HG03280 (cell line): ENCODE results near the gene VDR.

Source experiments
- ATAC-seq: cut with Tn5 transposase; IDR thresholded peaks from one replicate; pipeline ENCODE4 v1.9.1; 2021; ENCODE audit warnings: mild to moderate bottlenecking, moderate library complexity; ENCODE audit not compliant: unreplicated experiment

The VDR gene

DNA sequence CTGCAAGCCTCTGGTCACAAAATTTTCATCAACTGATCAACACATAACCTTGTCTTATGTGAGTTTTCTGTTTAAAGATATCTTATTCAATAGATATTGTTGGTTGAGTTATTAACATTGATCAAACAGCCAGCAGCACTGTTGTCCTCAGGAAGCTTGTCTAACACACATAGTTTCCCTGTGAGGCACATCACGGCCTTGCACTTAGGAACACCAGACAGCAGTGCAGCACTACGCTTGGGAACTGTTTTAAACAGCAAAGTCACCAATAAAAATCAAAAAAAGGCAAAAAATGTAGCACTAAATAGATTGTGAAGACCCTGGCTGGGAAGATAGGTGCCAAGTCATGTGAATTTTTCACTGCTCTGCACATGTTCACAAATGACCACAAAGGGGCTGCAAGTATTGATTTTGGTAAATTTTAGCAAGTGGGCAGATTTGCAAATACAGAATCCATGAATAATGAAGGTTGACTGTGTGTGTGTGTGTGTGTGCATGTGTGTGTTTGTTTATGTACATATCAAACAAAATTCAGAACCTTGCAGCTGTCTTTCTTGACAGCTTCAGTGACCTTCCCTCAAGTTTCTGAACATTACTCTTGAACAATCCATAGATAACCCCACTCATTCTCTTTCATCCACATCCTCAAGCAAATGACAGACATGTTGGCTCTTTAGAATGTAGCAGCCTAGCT lies 28.9 kb downstream of the VDR start:
- ATAC-seq: no peak

- no peak for ATAC-seq
These were observed 30.5 kb downstream of the VDR start for GRCh38 chr12:47874316-47874715.

GRCh38 chr12:47870175-47870781 lies 34.5 kb downstream of the VDR start:
- ATAC-seq: peak; percentile 43

- peak; percentile 50 for ATAC-seq
These were observed 36.2 kb downstream of the VDR start for GRCh38 chr12:47868552-47869031.

- peak; percentile 11 for ATAC-seq
These were observed 36.8 kb downstream of the VDR start for GRCh38 chr12:47868041-47868440.

DNA sequence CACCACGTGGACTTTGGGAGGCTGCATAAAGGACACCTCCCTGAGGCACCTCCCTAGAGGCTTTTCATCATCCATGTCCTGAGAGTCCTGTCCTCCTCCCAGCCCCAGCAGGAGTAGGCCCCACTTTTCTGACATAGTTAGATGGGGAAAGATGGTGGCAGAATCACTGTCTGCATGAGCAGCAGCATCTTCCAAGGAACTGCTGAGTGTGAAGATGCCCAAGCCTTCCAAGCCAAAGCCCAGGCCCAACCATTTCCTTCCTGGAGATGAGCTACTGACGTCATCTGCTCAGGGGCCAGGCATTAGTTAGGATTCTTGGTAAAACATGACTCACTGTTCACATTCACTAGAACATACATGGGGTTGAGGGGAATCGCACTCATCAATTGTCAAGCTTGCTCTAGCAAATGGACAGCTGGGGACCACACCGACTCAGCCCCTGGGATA lies 37.3 kb downstream of the VDR start:
- no peak for ATAC-seq

DNA sequence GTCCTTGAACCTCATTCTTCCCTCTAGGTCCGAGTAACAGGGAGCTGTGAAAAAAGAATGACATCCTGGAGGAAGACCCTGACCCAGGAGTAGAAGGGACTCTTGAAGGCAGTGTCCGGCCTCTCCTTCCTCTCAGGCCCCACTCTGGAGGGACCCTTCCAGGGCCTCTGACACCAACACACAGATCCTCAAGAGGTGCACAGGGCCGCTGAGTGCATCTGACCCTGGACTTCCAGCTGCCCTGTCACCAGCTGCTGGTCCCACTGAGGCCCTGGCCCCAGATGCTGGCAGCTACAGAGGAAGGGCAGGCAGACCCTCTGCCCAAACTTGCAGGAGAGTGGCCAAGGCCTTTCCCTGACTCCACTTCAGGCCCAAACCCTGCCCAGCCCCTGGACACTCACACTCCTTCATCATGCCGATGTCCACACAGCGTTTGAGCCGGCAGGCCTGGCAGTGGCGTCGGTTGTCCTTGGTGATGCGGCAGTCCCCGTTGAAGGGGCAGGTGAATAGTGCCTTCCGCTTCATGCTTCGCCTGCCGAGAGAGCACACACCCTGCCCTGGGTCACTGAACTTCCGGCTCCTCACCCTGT lies 40.1 kb downstream of the VDR start:
- ATAC-seq: no peak

- no peak for ATAC-seq
These were observed 40.8 kb downstream of the VDR start for GRCh38 chr12:47863985-47864384.

DNA sequence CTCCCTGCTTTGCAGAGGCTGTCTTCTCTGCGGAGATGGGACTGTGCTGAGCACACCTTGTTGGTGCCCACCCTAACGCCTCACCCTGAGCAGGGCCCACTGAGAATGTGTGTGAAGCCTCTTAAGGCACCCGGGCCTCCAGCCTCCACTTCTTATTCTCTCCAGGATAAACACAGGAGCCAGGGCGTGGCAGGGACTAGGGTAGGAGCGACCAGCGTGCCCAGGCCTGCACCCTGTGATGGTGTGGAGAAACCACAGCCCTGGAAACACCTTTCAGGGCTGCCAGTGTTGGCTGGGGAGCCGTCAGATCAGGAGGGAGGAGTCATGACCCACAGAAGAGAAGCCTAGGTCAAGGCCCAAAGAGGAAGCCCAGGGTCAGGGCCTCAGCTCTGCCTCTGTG lies 41.3 kb downstream of the VDR start:
- ATAC-seq: no peak

DNA sequence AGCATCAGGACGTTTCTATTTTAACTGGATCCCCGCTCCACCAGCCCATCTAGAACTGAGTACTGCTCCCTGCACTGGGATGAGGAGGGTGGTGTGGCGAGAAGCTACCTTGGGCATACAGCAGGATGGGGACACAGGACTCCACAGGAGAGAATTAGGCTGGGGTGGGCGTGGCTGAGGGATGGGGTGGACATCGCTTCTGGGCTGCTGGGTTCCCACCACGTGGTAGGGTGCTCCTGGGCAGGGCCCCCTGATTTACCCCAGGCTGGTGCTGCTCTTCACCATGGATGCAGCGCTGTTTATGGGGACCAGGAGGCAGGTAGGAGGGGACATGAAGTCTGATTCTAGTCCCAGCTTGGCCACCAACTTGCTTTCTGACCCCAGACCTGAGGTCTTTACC lies 41.9 kb downstream of the VDR start:
- ATAC-seq: no peak

GRCh38 chr12:47862167-47862750 lies 42.5 kb downstream of the VDR start:
- no peak for ATAC-seq

- no peak for ATAC-seq
These were observed 43.9 kb downstream of the VDR start for GRCh38 chr12:47860873-47861272.

DNA sequence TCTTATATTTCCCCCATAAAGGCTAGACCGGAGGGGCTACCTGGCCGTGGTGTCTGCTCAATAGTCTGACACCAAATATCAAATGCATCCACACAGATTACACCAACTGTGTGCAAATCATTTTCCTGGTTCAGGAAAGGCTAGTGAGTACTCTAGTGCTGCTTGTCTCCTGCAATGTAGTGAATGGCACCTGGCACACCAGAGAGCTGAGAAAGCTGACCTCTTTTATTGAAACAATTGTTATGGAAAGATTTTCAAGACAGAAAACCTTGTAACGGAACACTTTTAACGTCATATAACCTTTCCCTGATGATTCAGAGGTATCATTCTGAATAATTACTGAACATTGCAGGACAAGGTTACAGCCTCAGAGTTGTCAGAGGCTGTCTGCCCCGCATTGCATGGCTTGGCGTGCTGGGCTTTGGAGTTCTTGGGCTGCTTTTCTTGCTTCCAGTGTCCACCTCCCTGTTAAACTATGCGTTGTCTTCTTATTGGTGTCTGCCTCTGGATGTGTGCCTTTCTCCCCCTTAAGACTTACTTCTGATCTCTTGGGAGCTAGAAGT lies 44.4 kb downstream of the VDR start:
- ATAC-seq: no peak

GRCh38 chr12:47858511-47859266 lies 46.1 kb downstream of the VDR start:
- no peak for ATAC-seq

DNA sequence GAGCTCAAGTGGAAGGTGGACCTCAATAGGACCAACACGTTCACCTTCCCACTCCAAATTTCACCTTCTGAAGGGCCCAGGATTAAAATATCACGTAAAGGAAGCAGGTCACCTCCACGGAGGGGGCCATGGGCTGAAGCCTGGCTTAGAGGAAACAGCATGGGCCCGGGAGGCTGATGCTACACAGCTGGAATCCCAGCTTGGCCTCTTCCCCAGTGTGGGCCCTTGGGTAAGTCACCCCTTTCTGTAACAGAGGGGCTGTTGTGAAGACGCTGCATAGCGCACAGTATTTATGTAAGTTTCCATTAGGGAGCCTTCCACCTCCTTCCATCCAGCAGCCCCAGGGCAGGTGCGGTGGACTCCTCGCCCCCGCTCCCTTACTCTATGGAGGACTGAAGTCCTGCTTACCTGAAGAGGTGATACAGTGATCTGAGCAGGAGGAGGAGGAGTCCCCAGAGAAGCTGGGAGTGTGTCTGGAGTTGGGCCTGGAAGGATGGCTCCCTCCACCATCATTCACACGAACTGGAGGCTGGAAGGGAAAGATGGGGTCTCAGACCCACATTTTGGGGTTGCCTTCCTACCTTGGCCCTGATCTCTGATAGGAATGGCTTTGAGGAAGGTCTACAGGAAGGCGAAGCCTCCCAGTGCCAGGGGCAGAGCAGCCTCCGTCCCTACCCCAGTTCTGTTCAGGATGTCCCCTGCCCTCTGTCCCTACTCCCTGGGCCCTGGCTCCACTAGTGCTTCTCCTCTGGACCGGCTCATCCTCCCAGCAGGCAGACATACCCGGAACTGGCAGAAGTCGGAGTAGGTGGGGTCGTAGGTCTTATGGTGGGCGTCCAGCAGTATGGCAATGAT lies 47.8 kb downstream of the VDR start:
- ATAC-seq: no peak

GRCh38 chr12:47856094-47856493 lies 48.7 kb downstream of the VDR start:
- no peak for ATAC-seq

DNA sequence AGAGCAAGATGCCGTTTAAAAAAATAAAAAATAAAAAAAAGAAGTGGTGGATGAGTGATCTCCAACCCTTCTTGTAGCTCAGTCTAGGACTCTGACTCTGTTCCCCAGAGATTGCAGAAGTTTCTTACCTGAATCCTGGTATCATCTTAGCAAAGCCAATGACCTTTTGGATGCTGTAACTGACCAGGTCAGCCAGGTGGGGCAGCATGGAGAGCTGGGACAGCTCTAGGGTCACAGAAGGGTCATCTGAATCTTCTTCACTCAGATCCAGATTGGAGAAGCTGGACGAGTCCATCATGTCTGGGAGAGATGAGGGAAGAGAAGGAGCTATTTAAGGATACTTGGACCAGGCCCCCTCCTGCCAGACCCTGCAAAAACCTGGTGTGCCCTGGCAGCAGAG lies 49.3 kb downstream of the VDR start:
- no peak for ATAC-seq

GRCh38 chr12:47854531-47854930 lies 50.3 kb downstream of the VDR start:
- ATAC-seq: no peak

DNA sequence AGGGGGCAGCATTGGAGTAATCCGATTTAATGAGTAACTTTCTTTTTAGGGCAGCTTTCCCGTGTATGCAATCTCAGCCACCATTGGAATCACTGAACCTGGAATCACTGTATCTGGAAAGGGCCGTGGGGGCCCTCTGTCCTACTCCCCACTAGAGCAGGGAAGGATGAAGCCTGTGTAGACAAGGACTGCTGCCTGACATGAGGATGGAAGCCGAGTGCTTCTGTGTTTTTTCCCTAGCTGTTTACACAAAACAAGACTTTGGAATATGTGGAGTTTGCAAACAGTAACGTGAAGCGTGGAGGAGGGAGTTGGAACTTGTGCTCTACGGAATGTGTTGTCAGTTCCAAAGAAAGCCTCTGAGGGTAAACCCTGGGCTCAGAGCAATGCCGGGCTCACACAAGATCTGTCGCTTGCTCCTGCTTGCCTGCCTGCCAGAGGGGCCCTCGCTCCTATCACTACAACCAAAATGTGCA lies 52.7 kb downstream of the VDR start:
- no peak for ATAC-seq
